ENCODE measurements around the gene FDXACB1.
"Not testable (repeated sequence)": the region's sequence is repeated elsewhere in the genome, so short reads cannot be mapped to it uniquely, and the experiment has no call there.

FDXACB1 gene

DNA sequence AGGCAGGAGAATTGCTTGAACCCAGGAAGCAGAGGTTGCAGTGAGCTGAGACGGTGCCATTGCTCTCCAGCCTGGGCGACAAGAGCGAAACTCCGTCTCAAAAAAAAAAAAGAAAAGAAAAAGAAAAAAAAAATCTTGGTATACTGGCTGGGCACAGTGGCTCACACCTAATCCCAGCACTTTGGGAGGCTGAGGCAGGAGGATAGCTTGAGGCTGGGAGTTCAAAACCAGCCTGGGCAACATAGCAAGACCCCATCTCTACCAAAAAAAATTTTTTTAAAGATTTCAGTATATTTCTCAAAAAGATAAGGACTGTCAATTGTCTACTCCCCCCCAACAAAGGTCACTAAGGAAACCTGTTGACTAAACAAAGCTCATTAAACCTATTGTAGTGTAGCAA, 6.1 kb upstream of the FDXACB1 start:
- H3K9me3 ChIP-seq (ENCODE audit: low read length); H3K4me1 ChIP-seq (ENCODE audit: insufficient read depth, low read length); H3K27me3 ChIP-seq (ENCODE audit: insufficient read depth, low read length); H3K36me3 ChIP-seq (ENCODE audit: insufficient read depth, low read length); H2AFZ ChIP-seq (ENCODE audit: low read depth, low read length); H3K4me3 ChIP-seq (ENCODE audit: low read length): not testable (repeated sequence)

DNA sequence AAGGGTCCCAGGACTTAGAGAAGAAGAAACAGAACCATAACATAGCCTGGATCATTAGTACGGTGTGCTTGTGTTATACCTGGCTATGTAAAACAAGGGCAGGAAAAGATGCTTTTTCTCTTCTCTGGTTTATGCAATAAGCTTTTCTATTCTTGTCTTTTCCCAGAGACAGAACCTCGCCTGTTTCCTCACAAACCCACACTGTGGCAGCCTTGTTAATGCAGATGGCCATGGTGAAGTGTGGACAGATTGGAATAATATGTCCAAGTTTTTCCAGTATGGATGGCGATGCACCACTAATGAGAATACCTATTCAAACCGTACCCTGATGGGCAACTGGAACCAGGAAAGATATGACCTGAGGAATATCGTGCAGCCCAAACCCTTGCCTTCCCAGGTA, 3.2 kb upstream of the FDXACB1 start:
- Histone ChIP-seq H2AFZ (ENCODE audit: low read depth, low read length) (no peak overlapping the region), H3K27me3 (ENCODE audit: insufficient read depth, low read length) (no peaks in the 10 kb centered on the region), H3K9me3 (ENCODE audit: low read length) (no peaks in the 10 kb centered on the region), H3K4me3 (ENCODE audit: low read length) (no peak overlapping the region), H3K36me3 (ENCODE audit: insufficient read depth, low read length) (peaks cover 9% of the 10 kb centered on the region), H3K4me1 (ENCODE audit: insufficient read depth, low read length) (peaks cover 12% of the 10 kb centered on the region)

DNA sequence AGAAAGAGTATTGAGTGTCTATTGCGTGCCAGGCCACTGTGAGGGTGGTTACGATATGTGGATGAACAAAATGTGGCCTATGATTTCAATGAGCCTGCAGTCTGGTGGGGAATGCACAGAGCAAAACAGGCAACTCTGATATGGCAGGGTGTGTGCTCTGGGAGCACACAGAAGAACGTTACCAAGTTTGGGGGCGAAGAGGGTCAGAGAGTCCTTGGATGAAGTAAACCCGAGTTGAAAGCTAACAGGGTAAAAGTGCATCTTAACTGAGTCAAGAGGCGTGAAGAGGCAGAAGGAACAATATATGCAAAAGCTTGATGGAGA, 634 bp upstream of the FDXACB1 start:
- peak overlapping the region; percentile 74 for H3K4me3 ChIP-seq (ENCODE audit: low read length)
- peaks cover 12% of the 10 kb centered on the region for H3K4me1 ChIP-seq (ENCODE audit: insufficient read depth, low read length)
- no peaks in the 10 kb centered on the region for H3K9me3 ChIP-seq (ENCODE audit: low read length)
- peak overlapping the region; percentile 95 for H2AFZ ChIP-seq (ENCODE audit: low read depth, low read length)
- peaks cover 9% of the 10 kb centered on the region for H3K36me3 ChIP-seq (ENCODE audit: insufficient read depth, low read length)
- H3K27me3 ChIP-seq (ENCODE audit: insufficient read depth, low read length) = no peaks in the 10 kb centered on the region

DNA sequence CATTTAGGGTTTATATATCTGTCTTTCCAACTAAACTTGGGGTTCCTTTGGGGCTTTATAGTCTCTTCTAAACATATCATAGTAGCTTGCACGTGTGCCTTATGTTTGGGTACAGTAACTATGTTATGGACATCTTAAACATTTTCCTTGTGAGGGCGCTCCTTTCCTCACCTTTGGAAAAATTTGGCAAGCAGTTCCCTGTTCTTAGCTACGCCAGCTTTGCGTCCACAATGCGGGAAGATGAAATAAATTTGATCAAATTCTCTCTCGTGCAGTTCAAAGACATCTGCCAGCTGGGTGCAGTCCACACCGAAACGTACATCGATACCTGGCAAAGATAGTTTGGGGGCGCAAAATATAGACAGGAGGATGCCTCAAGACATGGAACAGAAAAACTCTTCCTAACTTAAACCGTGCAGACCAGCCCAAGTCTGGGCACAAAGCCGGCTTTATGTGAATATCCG, 548 bp downstream of the FDXACB1 start:
- peak overlapping the region; percentile 95 for H2AFZ ChIP-seq (ENCODE audit: low read depth, low read length)
- H3K27me3 ChIP-seq (ENCODE audit: insufficient read depth, low read length) = no peaks in the 10 kb centered on the region
- H3K4me3 ChIP-seq (ENCODE audit: low read length) = peak overlapping the region; percentile 74
- H3K9me3 ChIP-seq (ENCODE audit: low read length) = no peaks in the 10 kb centered on the region
- peaks cover 12% of the 10 kb centered on the region for H3K4me1 ChIP-seq (ENCODE audit: insufficient read depth, low read length)
- peaks cover 9% of the 10 kb centered on the region for H3K36me3 ChIP-seq (ENCODE audit: insufficient read depth, low read length)

DNA sequence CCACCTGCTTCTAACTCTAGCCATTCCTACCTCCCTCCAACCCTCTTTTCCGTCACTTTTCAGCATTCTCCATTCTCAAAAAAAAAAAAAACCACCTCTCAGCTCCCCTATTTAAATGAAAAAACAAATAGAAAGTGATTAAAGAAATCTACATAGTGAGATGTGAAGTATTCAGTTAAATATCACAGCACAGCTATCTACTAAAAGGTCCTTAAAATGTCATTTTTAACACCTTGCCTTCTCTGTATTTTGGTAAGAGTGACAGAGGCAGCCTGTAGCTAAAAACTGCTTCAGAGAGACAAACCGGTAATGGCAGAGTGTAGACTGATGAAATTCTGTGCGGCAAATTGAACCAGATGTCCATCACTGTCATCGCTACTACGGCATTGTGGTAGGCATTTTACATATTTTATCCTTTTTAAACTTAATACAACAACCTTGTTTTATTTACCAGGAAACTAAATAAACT, 7.2 kb downstream of the FDXACB1 start:
- Histone ChIP-seq H3K36me3 (ENCODE audit: insufficient read depth, low read length) (peaks cover 17% of the 10 kb centered on the region), H3K4me1 (ENCODE audit: insufficient read depth, low read length) (peaks cover 4% of the 10 kb centered on the region), H3K27me3 (ENCODE audit: insufficient read depth, low read length) (no peaks in the 10 kb centered on the region), H3K4me3 (ENCODE audit: low read length) (peak overlapping the region; percentile 80), H2AFZ (ENCODE audit: low read depth, low read length) (peak overlapping the region; percentile 83), H3K9me3 (ENCODE audit: low read length) (no peaks in the 10 kb centered on the region)

DNA sequence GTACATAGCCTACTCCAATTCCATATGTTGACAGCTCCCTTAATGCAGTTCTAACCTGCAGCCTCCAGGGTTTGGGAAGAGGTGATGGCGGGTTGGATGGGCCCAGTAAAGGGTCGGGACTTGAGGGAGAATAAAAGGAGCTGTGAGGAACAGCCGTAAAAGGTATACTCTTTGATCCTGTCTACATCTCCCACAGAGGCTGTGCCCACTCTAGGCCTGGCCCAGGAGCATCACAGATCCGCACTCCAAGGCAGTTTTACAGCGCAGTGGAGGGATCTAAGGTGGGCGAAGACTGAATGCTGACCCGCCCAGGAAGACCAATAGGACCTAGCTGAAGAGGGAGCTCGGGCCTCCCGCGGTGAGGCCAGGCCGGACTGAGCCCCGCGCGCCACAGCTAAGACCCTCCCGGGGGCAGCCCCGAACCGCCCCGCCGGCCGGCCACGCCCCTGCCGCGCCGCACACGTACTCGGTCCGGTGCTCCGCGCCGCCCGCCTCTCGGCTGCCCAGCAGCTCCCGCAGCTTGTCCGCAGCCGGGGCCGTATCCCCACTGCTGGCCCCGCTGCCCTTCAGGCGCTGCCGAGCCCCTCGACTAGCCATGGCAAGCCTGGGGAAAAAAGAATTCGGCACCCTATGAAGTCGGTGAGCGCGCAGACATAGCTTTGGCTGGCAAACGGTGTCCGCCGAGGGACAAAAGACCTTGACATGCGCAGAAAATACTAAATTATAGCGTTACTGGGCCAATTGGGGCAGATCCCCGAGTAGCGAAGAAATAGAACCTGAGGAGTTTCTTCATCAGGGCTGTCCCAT, 7.9 kb downstream of the FDXACB1 start, which contains the start of gene ALG9:
Gene ALG9 (minus strand): TSS at position 696 of the 807 bp plus-strand sequence. CDS start 99 bp downstream, at position 597.
- Histone ChIP-seq H3K9me3 (ENCODE audit: low read length) (no peaks in the 10 kb centered on the region), H2AFZ (ENCODE audit: low read depth, low read length) (peak within 1 kb of the TSS; percentile 83), H3K4me3 (ENCODE audit: low read length) (peak within 1 kb of the TSS; percentile 80), H3K36me3 (ENCODE audit: insufficient read depth, low read length) (peaks cover 23% of the 10 kb centered on the region), H3K27me3 (ENCODE audit: insufficient read depth, low read length) (no peaks in the 10 kb centered on the region), H3K4me1 (ENCODE audit: insufficient read depth, low read length) (peaks cover 4% of the 10 kb centered on the region)

DNA sequence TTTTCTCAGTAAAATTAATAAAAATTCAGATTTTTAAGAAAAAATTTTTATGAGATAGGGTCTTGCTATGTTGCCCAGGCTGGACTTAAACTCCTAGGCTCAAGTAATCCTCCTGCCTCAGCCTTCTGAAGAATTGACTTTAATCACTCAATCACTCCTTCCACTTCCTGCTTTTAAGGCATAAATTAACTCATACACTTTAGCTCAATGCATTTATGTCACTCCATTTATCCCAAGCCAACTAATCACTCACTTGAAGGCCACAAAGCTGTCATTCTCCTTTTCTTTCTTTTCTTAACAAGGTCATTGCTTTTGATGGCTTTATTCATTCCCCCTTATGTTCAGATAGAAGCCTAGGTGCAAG, 8.5 kb downstream of the FDXACB1 start:
- H2AFZ ChIP-seq (ENCODE audit: low read depth, low read length) = peak overlapping the region; percentile 83
- no peaks in the 10 kb centered on the region for H3K27me3 ChIP-seq (ENCODE audit: insufficient read depth, low read length)
- peak overlapping the region; percentile 80 for H3K4me3 ChIP-seq (ENCODE audit: low read length)
- peaks cover 26% of the 10 kb centered on the region for H3K36me3 ChIP-seq (ENCODE audit: insufficient read depth, low read length)
- H3K4me1 ChIP-seq (ENCODE audit: insufficient read depth, low read length) = peaks cover 4% of the 10 kb centered on the region
- H3K9me3 ChIP-seq (ENCODE audit: low read length) = no peaks in the 10 kb centered on the region

DNA sequence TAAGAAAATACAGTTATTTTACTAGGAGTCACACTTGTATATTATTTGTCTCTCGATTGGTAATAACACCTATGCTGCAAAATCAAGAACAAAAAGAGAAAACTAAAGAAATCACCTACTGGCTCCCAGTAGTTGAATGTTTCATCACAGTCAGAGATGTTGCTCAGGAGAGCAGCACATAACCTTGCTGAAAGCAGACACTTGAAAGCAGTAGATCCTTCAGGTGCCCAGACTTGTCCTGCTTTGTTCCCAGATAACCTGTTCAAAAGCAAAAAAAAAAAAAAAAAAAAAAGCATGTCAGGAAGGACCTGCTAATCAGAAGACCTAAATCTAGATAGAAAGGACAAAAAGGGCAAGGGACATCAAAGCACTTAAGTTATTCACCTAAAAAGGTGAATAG, 8.9 kb downstream of the FDXACB1 start:
- Histone ChIP-seq H3K4me3 (ENCODE audit: low read length) (peak overlapping the region; percentile 80), H3K9me3 (ENCODE audit: low read length) (no peaks in the 10 kb centered on the region)

DNA sequence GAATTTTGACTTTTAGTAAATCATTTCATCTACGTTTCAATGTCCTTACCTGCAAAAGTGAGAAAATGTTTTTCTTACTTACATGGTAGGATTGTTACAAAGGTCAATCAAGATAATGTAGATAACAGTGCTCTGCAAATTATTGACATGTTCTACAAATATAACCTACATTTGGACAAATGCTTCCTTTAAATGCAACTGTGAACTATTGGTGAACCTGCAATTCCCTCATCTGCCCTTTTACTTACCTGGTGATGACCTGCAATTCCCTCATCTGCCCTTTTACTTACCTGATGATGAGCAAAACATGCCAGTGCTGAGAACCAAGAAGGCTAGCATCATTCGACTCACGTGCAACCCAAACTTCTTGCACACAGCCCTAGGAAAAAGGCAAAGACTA, 18.7 kb downstream of the FDXACB1 start:
- Histone ChIP-seq H3K9me3 (ENCODE audit: low read length) (no peaks in the 10 kb centered on the region), H3K36me3 (ENCODE audit: insufficient read depth, low read length) (peaks cover 66% of the 10 kb centered on the region), H2AFZ (ENCODE audit: low read depth, low read length) (no peak overlapping the region), H3K4me3 (ENCODE audit: low read length) (no peak overlapping the region), H3K4me1 (ENCODE audit: insufficient read depth, low read length) (no peaks in the 10 kb centered on the region), H3K27me3 (ENCODE audit: insufficient read depth, low read length) (no peaks in the 10 kb centered on the region)

More for the DNA sequence above, 8.9 kb downstream of the FDXACB1 start:
- Histone ChIP-seq H2AFZ (ENCODE audit: low read depth, low read length) (no peak overlapping the region), H3K27me3 (ENCODE audit: insufficient read depth, low read length) (no peaks in the 10 kb centered on the region), H3K36me3 (ENCODE audit: insufficient read depth, low read length) (peaks cover 30% of the 10 kb centered on the region), H3K4me1 (ENCODE audit: insufficient read depth, low read length) (peaks cover 4% of the 10 kb centered on the region)

DNA sequence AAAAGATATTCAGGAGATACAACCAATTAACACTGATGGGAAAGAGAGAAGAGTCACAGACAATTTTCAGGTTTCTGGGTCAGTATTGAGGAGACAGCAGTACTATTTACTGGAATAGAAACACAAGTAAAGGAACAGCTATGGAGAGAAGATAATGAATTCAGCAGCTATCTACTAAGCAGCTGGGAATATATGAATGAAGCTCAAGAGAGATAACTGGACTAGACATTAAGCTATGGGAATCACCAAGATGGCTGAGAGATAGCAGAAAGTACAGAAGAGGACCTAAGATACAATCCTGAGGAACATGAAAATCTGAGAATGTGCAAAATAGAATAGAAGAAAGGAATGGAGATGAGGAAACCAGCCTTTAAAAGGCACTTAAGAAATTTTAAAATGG, 23.5 kb downstream of the FDXACB1 start:
- Histone ChIP-seq H3K36me3 (ENCODE audit: insufficient read depth, low read length) (peaks cover 69% of the 10 kb centered on the region), H2AFZ (ENCODE audit: low read depth, low read length) (no peak overlapping the region), H3K9me3 (ENCODE audit: low read length) (no peaks in the 10 kb centered on the region), H3K4me1 (ENCODE audit: insufficient read depth, low read length) (no peaks in the 10 kb centered on the region), H3K27me3 (ENCODE audit: insufficient read depth, low read length) (no peaks in the 10 kb centered on the region), H3K4me3 (ENCODE audit: low read length) (no peak overlapping the region)

DNA sequence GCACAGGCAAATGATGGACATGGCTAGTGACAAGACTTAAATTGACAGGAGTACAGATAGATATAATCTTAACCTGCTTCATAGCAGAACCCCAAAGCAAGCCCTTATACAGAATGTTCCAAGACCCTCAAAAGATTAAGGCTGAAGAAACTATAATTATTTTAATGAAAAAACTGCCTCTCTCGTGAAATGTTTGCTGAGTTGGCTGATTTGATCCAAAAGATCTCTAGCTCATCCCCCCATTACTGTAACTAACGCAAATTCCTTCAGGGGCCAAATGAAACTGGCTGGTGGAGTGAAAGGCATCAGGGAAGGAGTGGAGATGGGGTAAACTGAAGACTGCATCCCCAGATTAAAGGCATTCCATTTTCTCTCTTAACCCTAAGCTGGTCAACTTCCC, 26.9 kb downstream of the FDXACB1 start:
- Histone ChIP-seq H3K9me3 (ENCODE audit: low read length) (no peaks in the 10 kb centered on the region), H3K36me3 (ENCODE audit: insufficient read depth, low read length) (peaks cover 56% of the 10 kb centered on the region), H3K4me1 (ENCODE audit: insufficient read depth, low read length) (peaks cover 5% of the 10 kb centered on the region), H2AFZ (ENCODE audit: low read depth, low read length) (no peak overlapping the region), H3K4me3 (ENCODE audit: low read length) (no peak overlapping the region), H3K27me3 (ENCODE audit: insufficient read depth, low read length) (no peaks in the 10 kb centered on the region)

DNA sequence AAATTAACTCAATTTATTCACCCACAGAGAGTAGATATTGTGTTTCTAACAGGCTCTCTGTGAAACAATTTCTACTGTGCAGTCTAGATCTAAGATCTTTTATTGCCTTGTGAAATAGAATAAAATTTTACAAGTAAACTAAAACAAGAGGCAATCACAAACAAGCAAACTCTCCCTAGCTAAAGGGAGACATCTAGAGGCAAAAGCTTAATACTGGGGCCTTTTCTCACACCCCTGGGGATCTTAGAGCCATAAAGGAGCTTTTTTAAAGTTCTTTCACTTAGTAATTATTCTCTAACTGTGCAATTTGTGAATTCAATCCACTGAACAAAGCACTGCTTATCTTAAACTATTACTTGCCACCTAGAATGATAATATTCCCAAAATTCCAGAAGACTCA, 27.3 kb downstream of the FDXACB1 start:
- H3K9me3 ChIP-seq (ENCODE audit: low read length) = no peaks in the 10 kb centered on the region
- no peak overlapping the region for H3K4me3 ChIP-seq (ENCODE audit: low read length)
- peaks cover 55% of the 10 kb centered on the region for H3K36me3 ChIP-seq (ENCODE audit: insufficient read depth, low read length)
- no peaks in the 10 kb centered on the region for H3K27me3 ChIP-seq (ENCODE audit: insufficient read depth, low read length)
- H3K4me1 ChIP-seq (ENCODE audit: insufficient read depth, low read length) = peaks cover 9% of the 10 kb centered on the region
- no peak overlapping the region for H2AFZ ChIP-seq (ENCODE audit: low read depth, low read length)

DNA sequence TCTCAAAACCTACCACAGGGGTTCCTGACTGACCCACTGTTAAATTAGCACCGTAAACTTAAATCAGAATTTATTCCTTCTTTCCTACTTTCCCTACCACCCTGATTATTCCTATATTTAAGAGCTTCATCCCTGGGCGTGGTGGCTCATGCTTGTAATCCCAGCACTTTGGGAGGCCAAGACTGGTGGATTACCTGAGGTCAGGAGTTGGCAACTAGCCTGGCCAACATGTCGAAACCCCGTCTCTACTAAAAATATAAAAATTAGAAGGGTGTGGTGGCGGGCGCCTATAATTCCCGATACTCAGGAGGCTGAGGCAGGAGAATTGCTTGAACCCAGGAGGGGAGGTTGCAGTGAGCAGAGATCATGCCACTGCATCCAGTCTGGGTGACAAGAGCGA, 27.9 kb downstream of the FDXACB1 start:
- no peak overlapping the region for H2AFZ ChIP-seq (ENCODE audit: low read depth, low read length)
- H3K9me3 ChIP-seq (ENCODE audit: low read length) = no peaks in the 10 kb centered on the region
- H3K4me3 ChIP-seq (ENCODE audit: low read length) = no peak overlapping the region
- no peaks in the 10 kb centered on the region for H3K27me3 ChIP-seq (ENCODE audit: insufficient read depth, low read length)
- peaks cover 55% of the 10 kb centered on the region for H3K36me3 ChIP-seq (ENCODE audit: insufficient read depth, low read length)
- H3K4me1 ChIP-seq (ENCODE audit: insufficient read depth, low read length) = peaks cover 14% of the 10 kb centered on the region

DNA sequence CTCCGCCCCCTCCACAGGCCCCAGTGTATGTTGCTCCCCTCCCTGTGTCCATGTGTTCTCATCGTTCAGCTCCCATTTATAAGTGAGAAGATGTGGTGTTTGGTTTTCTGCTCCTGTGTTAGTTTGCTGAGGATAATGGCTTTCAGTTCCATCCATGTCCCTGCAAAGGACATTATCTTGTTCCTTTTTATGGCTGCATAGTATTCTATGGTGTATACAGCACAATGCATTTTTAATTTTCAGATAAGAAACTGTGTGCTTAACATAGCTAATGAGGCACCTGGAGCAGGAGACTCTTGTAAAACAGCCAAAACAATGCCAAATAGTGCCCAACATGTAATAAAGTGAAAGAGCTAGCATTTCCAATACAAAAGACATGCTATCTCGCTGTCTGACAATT, 29.3 kb downstream of the FDXACB1 start:
- peaks cover 45% of the 10 kb centered on the region for H3K36me3 ChIP-seq (ENCODE audit: insufficient read depth, low read length)
- no peak overlapping the region for H3K4me3 ChIP-seq (ENCODE audit: low read length)
- no peaks in the 10 kb centered on the region for H3K9me3 ChIP-seq (ENCODE audit: low read length)
- no peaks in the 10 kb centered on the region for H3K27me3 ChIP-seq (ENCODE audit: insufficient read depth, low read length)
- peaks cover 14% of the 10 kb centered on the region for H3K4me1 ChIP-seq (ENCODE audit: insufficient read depth, low read length)
- no peak overlapping the region for H2AFZ ChIP-seq (ENCODE audit: low read depth, low read length)

All from neuron (in vitro differentiated cells).